ENCODE results near the gene IL17REL.
A peak's percentile ranks its signal among the peaks of the same experiment; 100 is the strongest.

DNA sequence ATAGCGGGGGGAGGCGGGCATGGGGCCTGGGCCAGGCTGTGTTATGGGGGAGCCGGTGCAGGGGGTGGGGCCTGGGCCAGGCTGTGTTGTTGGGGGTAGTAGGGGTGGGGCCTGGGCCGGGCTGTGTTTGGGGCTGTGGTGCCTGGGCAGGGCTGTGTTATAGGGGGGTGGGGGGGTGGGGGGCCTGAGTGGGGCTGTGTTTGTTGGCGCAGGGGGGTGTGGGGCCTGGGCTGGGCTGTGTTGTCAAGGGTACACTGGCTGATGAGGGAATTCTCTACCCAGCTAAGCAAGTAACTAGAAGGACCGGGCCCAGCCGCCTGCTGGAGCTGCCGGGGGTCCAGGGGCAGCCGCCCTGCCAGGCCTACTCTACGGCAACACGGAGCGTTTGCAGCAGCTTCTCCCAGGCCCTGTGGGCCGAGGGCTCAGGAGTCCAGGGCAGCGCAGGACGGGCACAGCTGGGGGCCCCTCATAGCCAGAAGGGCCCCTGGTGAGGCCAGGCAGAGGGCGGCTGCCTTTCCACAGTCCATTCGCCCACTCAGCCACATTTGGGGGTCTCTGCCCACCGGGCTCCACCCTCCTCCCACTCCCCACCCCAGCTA, 62.1 kb downstream of the IL17REL start:
- peak in 1 of 4 donors; percentile 29 for TF ChIP-seq POLR2A (IDR thresholded peaks at IDR 0.05)
- TF ChIP-seq, protein P1, sequence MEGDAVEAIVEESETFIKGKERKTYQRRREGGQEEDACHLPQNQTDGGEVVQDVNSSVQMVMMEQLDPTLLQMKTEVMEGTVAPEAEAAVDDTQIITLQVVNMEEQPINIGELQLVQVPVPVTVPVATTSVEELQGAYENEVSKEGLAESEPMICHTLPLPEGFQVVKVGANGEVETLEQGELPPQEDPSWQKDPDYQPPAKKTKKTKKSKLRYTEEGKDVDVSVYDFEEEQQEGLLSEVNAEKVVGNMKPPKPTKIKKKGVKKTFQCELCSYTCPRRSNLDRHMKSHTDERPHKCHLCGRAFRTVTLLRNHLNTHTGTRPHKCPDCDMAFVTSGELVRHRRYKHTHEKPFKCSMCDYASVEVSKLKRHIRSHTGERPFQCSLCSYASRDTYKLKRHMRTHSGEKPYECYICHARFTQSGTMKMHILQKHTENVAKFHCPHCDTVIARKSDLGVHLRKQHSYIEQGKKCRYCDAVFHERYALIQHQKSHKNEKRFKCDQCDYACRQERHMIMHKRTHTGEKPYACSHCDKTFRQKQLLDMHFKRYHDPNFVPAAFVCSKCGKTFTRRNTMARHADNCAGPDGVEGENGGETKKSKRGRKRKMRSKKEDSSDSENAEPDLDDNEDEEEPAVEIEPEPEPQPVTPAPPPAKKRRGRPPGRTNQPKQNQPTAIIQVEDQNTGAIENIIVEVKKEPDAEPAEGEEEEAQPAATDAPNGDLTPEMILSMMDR (IDR thresholded peaks at IDR 0.05), result no peak
- TF ChIP-seq POLR2AphosphoS5 (IDR thresholded peaks at IDR 0.05), result no peak
